GM21367 (cell line): ENCODE results near the gene KNOP1.
A peak's percentile ranks its signal among the peaks of the same experiment; 100 is the strongest.

Experiments used
- ATAC-seq: cut with Tn5 transposase; IDR thresholded peaks from one replicate; pipeline ENCODE4 v1.9.1; 2021; ENCODE audit not compliant: unreplicated experiment

Gene KNOP1

GRCh38 chr16:19717741-19718623, at the start of gene KNOP1, which contains the start of gene IQCK:
KNOP1 (minus strand) TSS chr16:19718227; CDS start chr16:19715035, 3,192 bp downstream.
IQCK (plus strand) TSS chr16:19718271; CDS start chr16:19718307, 36 bp downstream.
- ATAC-seq: peak; percentile 91

GRCh38 chr16:19767497-19767896, 49.5 kb upstream of the KNOP1 start:
- ATAC-seq: no peak

- ATAC-seq: no peak
These were observed 49.0 kb upstream of the KNOP1 start for GRCh38 chr16:19766988-19767387.

GRCh38 chr16:19766554-19766884, 48.5 kb upstream of the KNOP1 start:
- ATAC-seq: no peak

- ATAC-seq: no peak
These were observed 48.0 kb upstream of the KNOP1 start for GRCh38 chr16:19765860-19766553.

GRCh38 chr16:19760356-19761060, 42.5 kb upstream of the KNOP1 start:
- ATAC-seq: no peak

- ATAC-seq: no peak
These were observed 40.0 kb upstream of the KNOP1 start for GRCh38 chr16:19757762-19758595.

GRCh38 chr16:19757026-19757425, 39.0 kb upstream of the KNOP1 start:
- ATAC-seq: no peak

GRCh38 chr16:19755268-19755667, 37.2 kb upstream of the KNOP1 start:
- no peak for ATAC-seq

- no peak for ATAC-seq
These were observed 36.6 kb upstream of the KNOP1 start for GRCh38 chr16:19754644-19755036.

- ATAC-seq: no peak
These were observed 36.0 kb upstream of the KNOP1 start for GRCh38 chr16:19753815-19754643.

- no peak for ATAC-seq
These were observed 33.7 kb upstream of the KNOP1 start for GRCh38 chr16:19751478-19752385.

GRCh38 chr16:19749571-19750080, 31.6 kb upstream of the KNOP1 start:
- no peak for ATAC-seq

- no peak for ATAC-seq
These were observed 30.6 kb upstream of the KNOP1 start for GRCh38 chr16:19748389-19749168.

- ATAC-seq: no peak
These were observed 28.5 kb upstream of the KNOP1 start for GRCh38 chr16:19746561-19746960.

- no peak for ATAC-seq
These were observed 27.4 kb upstream of the KNOP1 start for GRCh38 chr16:19745286-19746010.

- ATAC-seq: no peak
These were observed 26.6 kb upstream of the KNOP1 start for GRCh38 chr16:19744670-19745069.
